NCI-H82 treated with DMSO at 0.1 percent for 48 hours (cell line): ENCODE measurements around the gene TANGO6.
"Not testable (repeated sequence)": the region's sequence is repeated elsewhere in the genome, so short reads cannot be mapped to it uniquely, and the experiment has no call there.

Experiments used
- DNase-seq: peaks from one replicate; lab custom pipeline; 2025; ENCODE audit not compliant: unreplicated experiment; lab: John Stamatoyannopoulos, UW

TANGO6 gene

DNA sequence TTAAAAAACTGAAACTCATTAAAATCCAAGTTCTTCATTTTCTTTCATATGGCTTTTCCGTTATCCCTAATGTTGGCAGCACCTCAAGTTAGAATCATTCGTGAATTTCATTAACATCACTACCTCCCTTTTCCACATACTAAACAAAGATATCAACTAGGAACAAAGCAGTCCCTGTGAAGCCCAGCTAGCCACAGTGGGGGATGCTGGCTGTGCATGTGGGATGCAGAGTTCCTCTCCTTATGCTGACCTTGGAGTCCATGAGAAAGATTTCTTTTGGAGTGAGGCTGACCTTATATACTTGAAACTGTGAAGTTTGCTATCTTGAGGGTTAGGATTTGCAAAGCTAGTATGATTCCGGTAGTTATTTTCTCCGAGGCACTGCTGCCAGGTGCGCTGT, 117.6 kb downstream of the TANGO6 start:
- no peak for DNase-seq

DNA sequence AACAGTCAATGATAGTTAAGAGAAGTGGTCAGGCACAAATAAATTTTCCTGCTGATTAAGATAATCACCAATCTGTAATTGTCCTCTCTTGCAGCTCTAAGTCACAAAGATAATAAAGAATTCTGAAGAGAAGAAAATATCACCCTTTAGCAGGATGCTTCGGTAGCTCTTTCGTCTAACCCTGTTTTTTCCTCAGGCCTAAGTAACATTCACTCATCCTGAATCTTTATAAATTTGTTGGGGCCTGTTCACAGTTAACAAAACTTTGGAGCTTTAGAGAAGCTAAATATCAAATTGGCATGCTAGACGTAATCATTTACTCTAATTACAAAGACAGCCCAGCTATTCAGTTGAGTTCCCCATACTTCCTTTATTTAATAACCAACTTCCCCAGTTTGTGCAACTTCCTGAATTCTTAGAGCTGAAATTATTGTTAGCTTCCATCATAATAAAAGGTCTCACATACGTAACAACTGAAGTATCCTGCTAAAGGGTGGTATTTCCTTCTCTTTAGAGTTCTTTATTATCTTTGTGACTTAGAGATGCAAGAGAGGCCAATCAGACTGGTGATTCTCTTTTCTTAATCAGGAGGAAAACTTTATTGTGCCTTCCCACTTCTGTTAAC, 118.6 kb downstream of the TANGO6 start:
- DNase-seq, result no peak

DNA sequence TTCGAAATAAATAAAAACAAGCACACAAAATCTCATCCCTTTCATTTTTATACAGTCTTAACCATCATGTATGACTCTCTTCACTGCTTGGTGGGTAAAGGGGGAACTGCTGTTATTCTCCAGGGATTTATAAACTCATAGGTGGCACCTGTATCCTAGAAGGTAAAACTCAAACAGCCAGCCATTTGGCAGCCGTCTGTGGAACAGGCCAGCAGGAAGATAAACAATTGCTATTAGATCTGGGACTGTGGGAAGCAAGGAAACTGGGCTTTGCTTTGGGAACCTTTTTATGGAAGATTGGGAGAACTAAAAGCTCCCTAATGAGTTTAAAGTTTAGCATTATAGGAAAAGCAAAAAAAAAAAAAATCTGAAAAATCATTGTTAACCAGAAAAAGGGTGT, 126.0 kb downstream of the TANGO6 start:
- no peak for DNase-seq

DNA sequence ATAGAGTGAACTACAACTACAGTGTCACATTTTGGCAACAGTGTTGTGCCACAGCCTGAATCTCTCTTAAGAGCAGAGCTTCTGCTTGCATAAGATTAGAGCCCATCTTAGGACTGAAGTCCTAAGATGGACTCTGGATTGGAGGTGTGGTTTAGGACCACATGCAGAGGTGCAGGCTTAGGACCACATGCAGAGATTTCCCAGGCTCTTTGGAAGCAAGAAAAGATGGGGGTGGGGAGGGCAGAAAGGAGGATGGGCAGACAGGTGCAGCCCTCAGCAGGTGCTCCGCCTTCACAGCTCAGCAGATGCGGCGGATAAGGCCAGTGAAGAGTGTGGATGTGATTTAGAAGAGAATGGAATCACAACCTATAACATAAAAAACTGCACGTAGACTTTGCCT, 128.7 kb downstream of the TANGO6 start:
- no peak for DNase-seq

DNA sequence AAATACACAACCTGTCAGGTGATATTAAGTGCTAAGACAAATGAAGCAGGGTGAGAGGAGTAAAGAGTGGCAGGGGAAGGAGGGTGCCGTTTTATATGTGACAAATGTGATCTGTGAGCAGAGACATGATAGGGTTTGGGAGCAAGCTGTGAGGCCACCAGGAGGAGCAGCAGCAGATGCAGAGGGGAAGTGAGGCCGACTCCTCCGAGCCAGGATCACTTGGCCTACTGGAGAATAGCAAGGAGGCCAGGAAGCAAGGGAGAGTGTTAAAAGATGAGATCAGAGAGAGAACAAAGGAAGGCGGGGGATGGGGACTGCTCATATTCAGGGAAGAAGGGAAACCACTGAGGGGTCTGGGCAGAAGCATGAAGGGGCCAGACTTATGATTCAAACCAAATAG, 129.4 kb downstream of the TANGO6 start:
- no peak for DNase-seq

DNA sequence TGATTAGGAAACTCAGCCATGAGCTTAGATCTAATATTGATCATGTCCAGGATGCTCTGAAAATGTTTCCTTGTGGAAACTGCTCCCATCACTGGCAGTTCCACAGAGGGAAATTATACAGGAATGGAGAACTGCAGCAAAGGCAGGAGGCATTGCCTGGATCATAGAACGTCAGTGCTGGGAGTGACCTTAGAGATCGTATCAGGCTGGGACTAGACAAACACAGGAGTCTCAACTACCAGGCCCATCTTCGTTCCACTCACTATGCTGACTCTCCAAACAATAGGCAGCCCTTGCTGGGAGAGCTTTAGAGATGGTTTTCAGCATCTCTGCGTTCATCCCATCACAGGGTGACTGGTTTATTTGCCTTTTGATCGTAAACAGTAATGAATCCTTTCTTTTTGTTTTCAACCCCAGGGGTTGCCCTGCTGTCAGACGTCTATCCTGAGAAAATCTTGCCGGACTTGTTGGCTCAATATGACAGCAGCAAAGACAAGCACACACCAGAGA, 130.3 kb downstream of the TANGO6 start:
- no peak for DNase-seq

DNA sequence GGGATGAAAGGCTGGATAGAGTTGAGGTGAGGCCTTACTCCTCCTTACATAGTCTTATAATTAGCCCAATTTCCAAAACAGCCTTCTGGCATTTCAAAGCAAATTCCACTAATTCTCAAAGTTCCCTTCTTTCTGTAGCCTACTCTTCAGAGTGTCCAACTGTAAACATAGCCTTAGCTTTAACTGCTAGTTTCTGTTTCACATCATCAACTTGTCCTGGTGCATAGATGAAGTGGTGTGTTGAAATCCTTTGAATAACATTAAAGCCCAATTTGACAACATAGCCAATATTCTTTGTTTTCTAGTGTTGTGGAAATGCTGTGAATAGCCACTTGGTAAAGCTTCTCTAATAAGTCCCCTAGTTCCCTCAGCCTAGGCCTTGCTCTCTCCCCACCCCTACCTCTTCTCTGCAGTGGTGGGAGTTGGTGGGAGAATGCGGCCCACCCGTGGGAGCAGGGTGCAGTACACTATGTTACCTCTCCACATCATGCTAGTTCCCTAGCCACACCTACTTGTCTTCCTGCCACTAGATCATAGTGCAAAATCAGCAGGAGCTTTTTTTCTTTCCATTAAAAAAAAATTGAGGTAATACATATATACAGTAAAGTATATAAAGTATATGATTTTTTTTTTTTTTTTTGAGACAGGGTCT, 135.1 kb downstream of the TANGO6 start:
- no peak for DNase-seq

DNA sequence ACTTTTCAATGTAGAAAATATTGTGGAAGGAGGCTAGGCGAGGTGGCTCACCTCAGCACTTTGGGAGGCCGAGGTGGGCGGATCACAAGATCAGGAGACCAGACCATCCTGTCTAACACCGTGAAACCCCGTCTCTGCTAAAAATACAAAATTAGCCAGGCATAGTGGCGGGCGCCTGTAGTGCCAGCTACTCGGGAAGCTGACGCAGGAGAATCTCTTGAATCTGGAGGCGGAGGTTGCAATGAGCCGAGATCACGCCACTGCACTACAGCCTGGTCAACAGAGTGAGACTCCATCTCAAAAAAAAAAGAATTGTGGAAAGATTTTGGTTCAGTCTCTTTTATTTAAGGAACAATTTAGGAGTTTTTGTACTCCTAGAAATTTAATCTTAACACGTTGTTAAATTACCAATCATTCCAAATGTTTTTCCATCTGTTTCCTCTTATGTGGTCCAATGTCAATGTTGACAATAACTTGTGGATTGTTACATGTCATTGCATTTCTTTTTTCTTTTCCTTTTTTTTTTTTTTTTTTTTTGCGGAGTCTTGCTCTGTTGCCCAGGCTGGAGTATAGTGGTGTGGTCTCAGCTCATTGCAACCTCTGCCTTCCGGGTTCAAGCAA, 137.5 kb downstream of the TANGO6 start:
- no peak for DNase-seq

DNA sequence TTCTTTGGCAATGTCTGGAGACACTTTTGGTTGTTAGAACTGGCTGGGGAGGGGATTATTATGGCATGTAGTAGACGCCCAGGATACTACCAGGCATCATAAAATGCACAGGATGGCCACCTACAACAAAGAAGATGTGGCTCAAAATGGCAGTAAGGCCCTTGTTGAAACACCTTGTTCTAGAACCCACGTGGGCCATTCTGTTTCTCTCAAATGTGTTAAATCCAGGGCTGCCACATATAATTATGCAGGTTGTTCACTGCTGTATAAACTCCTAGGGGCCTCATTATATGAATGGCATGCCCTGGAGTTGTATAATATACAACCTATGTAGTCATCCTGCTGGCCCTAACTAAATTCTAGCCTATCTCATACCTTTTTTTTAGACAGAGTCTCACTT, 138.6 kb downstream of the TANGO6 start:
- no peak for DNase-seq

DNA sequence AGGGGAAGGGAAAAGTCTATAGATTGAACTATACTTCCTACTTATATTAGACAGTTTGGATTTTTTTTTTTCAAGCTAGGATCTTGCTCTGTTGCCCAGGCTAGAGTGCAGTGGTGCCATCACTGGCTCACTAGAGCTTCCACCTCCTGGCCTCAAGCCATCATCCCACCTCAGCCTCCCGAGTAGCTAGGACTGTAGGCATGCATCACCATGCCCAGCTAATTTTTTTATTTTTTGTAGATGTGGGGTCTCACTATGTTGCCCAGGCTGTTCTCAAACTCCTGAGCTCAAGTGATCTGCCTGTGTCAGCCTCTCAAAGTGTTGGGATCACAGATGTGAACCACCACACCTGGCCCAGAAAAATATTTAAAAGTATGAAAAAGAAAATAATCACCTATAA, 141.1 kb downstream of the TANGO6 start:
- no peak for DNase-seq

DNA sequence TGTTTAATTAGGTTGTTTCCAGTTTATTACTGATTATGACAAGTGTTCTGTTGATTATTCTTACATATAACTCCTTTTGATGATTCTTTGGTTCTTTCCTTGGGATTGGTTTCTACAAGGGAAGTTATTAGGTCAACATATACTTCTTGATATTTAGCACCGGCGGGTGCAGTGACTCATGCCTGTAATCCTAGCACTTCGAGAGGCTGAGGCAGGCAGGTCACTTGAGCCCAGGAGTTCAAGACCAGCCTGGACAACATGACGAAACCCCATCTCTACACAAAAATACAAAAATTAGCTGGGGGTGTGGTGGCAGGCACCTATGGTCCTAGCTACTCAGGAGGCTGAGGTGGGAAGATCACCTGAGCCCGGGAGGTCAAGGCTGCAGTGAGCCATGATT, 141.9 kb downstream of the TANGO6 start:
- no peak for DNase-seq

DNA sequence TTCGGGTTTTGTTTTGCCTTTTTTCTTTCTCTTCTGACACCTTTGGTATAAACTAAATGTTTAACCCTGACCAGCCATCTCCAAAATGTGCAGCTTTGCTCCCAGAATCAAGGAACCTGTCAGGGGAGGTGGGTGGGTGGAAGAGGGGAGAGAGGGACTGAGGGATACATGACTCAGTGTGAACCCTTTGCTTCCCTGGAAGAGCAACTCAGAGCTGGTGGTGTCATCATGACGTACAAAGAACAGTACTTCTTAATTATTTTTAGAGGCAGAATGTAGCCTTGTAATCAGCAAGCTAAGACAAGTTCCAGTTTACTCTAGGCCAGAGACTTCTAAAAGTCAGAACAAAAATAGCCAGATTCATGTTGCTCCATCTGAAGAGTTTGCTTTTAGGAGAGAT, 142.5 kb downstream of the TANGO6 start:
- no peak for DNase-seq

DNA sequence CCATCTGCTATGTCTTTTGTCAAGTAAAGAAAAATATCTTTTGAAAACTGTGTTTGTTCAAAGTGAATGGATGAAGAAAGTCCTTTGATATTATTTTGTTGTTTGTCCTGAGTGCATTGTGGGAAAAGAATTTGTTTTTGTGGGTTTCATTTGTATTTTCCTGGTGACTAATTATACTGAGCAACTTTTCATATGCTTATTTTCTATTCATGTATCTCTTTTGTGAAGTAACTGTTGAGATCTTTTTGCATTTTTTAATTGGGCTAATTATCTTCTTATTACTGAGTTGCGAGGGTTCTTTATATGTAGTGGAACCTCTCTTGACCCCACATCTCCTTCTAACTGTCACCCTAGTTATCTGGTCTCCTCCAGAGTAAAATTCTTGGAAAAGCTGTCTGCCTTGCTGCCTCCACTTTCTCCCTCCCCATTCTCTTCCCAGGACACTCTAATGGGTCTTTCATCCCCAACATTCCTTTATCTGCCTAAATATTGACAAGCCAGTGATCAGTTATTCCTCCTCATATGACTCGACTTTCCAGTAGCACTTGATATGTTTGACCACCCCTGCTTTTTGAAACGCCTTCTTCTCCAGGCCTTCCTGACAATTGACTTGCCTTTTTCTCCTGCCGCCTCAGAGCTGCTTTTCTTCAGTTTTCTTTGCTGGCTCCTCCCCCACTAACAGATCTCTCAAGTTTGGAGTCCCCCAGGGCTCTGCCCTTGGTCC, 144.6 kb downstream of the TANGO6 start:
- DNase-seq, result no peak

DNA sequence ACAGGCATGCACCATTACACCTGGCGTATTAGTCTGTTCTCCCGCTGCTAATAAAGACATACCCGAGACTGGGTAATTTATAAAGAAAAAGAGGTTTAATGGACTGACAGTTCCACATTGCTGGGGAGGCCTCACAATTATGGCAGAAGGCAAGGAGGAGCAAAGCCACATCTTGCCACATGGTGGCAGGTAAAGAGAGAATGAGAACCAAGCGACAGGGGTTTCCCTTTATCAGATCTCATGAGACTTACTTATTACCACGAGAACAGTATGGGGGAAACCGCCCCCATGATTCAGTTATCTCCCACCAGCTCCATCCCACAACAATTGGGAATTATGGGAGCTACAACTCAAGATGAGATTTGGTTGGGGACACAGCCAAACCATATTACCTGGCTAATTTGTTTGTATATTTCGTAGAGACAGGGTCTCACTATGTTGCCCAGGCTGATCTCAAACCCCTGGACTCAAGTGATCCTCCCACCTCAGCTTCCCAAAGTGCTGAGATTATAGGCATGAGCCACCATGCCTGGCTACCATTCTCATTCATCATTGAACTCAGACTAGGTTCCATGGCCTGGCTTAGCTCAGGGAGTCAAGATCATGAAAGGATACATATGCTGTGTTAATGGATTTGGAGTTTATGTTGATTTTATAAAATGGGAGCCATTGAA, 147.0 kb downstream of the TANGO6 start:
- not testable (repeated sequence) for DNase-seq

DNA sequence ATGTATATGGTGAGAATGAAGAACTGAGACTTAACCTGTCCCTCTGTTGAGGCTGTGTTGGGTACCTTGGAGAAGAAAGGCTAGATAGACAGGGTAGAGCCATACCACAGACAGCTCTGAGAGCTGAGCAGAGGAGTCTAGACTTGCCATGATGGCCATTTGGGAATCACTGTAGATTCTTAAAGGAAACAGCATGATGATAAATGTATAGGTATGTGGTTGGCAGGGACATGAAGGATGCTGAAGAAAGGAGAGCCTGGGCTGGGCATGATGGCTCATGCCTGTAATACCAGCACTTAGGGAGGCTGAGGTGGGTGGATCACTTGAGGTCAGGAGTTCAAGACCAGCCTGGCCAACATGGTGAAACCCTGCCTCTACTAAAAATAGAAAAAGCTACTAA, 147.7 kb downstream of the TANGO6 start:
- no peak for DNase-seq

DNA sequence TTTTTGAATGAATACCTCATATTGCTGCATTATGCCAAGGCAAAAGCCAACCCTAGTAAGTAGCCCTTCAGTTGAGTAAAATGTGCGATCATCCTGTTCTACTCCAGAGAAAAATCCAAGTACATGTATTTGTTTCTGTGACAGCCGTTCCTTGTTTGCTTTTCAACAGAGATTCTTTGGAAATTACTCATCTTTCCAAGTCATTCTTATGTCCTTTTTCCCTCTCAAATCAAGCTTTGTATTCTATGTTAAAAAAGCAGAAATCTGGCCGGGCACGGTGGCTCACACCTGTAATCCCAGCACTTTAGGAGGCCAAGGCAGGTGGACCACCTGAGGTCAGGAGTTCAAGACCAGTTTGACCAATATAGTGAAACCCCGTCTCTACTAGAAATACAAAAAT, 149.2 kb downstream of the TANGO6 start:
- no peak for DNase-seq

DNA sequence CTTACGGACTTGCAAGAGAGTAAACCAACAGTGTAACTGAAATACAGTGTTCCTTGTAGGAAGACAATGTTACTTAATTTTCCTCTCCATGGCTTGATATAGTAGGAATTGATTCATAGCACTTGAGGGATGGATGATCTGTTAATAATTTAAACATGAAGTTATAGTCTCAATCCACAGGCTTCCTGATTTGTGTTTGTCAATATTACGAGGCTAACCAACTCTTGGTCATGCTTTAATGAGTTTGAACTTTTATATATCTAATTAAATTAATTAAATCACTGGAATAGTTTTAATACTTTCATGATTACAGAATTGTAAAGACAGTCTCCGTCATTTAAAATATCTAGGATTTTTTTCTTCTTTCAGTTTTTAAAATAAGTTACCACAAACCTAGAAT, 150.1 kb downstream of the TANGO6 start:
- no peak for DNase-seq

DNA sequence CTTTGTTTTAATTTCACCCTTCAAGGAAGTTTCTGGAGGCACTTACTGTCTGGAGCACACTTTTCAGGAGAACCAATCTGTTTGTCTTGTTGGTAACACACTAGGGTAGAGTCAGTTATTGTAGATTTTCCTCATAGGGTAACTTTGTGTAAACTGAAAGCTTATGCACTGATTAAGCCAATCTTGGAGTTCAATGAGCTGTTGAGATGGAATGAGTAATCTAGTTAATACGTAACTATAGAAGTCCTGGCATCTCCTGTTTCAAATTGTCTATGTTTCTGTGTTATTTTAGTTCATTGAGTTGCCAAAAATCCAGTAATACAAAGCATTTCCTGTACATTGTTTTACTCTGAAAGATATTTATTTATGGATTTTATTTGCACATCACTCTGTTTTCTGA, 150.6 kb downstream of the TANGO6 start:
- DNase-seq, result no peak

DNA sequence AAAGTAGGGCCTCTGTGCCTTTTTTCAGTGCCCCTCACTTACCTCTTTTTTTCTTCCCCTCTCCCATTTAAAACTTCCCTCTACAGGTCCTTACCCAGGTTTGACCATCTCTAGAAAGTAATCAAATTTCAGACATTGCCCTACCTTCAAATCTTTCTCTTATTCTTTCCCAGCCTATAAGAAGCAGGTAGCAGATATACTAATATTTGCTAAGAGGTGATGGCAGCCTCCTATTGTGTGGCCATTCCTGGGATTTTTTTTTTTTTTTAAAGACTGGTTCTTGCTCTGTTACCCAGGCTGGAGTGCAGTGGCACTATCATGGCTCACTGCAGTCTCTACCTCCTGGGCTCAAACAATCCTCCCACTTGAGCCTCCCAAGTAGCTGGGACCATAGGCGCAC, 151.0 kb downstream of the TANGO6 start:
- no peak for DNase-seq

DNA sequence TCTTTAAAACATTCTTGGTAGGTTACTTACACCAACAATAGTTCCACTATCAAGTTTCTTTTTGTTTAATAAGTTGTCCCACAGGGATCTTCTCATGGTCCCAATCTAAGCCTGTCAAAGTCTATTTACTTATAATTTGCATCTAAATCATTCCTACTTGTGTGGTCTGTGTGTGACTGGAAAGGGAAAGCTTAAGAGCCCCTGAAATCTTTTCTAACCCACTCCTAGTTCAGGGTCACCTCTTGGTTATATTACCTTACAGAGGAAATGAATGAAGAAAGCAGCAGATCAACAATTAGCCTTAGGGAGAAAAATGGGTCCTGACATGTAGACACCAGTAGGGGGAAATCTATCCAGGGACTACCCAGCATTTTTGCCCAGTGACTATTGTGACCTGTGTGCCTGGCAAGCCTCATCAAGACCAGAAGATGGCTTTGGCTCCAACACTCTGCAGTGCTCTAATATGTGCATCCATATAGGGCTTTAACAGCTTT, 151.7 kb downstream of the TANGO6 start:
- DNase-seq, result no peak

DNA sequence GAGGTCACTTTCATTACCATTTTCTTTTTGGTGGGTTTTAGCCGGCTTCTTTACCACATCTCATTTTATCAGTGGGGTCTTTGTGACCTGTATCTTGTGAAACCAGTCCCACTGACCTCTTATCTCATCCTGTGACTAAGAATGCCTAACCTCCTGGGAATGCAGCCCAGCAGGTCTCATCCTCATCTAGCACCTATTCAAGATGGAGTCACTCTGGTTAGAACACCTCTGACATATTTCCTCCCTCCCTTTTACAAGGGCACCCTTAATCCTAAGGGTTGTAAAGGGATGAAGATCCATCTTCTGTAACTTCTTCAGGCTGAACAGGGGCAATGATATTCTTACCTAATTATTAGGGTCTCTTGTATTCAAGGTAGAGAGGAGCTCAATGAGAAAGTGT, 154.2 kb downstream of the TANGO6 start:
- no peak for DNase-seq
